Omental fat pad (tissue), 4 donors: Measurements from ENCODE around the gene FNTB. TPM values are rescaled to one million over a fixed set of nuclear protein-coding genes. Genes with fewer than 3 reads are reported as not detected.

ENCODE experiments used
- ATAC-seq: fragments of 150-250 bp; one replicate; pipeline ENCODE4 v1.9.1; 2016; ENCODE audit warnings: mild to moderate bottlenecking, moderate library complexity; ENCODE audit not compliant: low FRiP score
- DNase-seq: peaks from one replicate; pipeline ENCODE4 v3.0.0-alpha.2; 2019; ENCODE audit warnings: low spot score
- total RNA-seq, 4 donors: library from RNA; depleted of rRNA; stranded (reverse); fragments of >200 nt; gene quantifications; one replicate each; pipeline ENCODE4 v1.1.0, GENCODE V29; 2016
- TF ChIP-seq, protein P1 (sequence below), 3 donors: fragments of 450-650 bp; IDR thresholded peaks; one replicate each; pipeline ENCODE4 v1.5.1; 2016 to 2017; ENCODE audit warnings: antibody characterized with exemption in 3 of 3, mild to moderate bottlenecking in 3 of 3, moderate library complexity in 2 of 3

FNTB gene
- total RNA-seq, 4 donors from 2014 or later: 8.4 to 16.7 (median 13.7) TPM

DNA sequence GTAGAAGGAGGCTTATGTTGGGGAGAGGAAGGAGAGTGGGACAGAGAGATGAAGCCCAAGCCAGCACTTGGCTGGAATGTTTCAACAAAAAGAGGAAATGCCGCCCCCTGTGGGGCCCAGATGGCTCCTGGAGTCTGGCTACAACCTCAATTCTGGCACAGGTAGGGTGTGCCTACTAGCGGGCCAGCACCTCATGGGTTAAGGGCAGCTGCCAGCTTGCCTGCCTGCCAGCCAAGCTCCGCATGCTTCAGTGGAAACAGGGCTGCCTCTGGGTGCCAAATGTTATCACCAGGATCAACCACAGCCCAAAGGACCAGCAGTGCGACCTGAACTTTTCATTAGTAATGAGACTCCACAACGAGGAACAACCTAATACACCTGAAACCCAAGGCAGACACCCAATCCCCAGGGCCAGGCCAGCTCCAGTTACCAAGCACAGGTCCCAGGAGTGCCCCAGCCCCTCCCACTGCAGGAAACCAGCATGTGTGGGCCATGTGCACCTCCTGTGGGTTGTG lies 25.9 kb upstream of the FNTB start:
- DNase-seq: no peak
- no peak for ATAC-seq
- TF ChIP-seq, protein P1, sequence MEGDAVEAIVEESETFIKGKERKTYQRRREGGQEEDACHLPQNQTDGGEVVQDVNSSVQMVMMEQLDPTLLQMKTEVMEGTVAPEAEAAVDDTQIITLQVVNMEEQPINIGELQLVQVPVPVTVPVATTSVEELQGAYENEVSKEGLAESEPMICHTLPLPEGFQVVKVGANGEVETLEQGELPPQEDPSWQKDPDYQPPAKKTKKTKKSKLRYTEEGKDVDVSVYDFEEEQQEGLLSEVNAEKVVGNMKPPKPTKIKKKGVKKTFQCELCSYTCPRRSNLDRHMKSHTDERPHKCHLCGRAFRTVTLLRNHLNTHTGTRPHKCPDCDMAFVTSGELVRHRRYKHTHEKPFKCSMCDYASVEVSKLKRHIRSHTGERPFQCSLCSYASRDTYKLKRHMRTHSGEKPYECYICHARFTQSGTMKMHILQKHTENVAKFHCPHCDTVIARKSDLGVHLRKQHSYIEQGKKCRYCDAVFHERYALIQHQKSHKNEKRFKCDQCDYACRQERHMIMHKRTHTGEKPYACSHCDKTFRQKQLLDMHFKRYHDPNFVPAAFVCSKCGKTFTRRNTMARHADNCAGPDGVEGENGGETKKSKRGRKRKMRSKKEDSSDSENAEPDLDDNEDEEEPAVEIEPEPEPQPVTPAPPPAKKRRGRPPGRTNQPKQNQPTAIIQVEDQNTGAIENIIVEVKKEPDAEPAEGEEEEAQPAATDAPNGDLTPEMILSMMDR (IDR thresholded peaks at IDR 0.05): no peak

DNA sequence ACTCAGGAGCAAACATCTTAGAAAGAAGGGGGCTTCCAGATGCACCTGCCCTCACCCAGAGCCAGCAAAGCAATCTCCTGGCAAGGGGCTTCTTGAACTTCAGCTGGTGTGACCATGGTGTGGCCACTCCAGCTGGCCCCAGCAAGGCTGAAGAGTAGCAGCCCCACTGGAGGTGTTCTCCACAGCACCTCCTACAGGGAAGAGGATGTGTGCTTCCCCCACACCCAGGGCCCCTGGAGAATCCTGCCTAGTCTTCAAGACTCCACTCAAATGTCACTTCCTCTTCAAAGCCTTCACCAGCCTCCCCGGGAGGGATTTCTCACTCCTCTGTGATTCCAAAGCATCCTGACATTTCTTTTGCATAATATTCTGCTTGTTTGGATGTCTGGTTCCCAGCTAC lies 23.1 kb upstream of the FNTB start:
- TF ChIP-seq, protein P1 (IDR thresholded peaks at IDR 0.05): no peak
- DNase-seq (no peak), ATAC-seq (no peak)

DNA sequence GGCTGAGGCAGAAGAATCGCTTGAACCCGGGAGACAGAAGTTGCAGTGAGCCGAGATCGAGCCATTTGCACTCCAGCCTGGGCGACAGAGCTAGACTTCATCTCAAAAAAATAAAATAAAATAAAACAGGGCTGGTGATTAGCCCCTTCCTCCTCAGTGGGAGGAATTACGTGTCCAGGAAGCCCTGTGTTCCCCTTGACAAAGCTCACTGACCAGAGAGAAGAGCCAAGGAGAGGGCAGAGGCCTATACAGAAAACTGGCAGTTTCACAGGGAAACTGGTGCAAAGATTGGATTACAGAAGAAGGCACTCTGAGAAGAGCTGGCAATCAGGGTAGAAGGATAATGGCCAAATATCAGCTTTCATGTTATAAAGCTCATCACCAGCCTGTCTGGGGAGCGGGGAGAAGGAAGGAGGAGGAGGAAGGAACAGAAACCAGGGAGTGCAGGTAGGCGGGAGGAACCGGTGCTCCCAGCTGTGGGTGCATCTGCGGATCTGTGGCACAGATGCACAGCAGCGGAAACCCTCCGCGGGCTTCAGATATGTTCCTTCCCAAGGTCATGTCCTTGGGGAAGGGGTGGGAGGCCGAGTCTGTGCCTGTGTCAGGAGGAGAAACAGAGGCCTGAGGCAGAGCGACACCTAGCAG lies 21.2 kb upstream of the FNTB start:
- TF ChIP-seq, protein P1 (IDR thresholded peaks at IDR 0.05): no peak
- ATAC-seq (no peak), DNase-seq (no peak)

DNA sequence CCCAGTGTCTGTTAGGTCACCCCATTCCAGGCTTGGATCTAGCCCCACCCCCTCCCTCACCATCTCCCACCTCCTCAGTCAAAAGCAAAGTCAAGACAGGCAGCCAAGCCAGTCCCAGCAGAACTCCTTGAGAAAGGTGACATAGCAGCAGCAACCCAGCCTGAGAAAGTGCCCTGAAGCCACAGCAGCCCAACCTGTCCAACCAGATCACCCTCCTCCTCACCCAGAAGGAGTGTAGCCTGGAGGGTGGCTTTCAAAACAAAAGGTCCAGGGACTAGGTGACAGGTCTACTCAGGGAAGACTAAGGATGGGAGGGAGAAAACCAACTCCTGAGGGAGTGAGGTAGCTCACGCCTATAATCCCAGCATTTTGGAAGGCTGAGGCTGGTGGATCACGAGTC lies 19.7 kb upstream of the FNTB start:
- ATAC-seq (no peak), DNase-seq (no peak)
- TF ChIP-seq, protein P1 (IDR thresholded peaks at IDR 0.05): no peak

DNA sequence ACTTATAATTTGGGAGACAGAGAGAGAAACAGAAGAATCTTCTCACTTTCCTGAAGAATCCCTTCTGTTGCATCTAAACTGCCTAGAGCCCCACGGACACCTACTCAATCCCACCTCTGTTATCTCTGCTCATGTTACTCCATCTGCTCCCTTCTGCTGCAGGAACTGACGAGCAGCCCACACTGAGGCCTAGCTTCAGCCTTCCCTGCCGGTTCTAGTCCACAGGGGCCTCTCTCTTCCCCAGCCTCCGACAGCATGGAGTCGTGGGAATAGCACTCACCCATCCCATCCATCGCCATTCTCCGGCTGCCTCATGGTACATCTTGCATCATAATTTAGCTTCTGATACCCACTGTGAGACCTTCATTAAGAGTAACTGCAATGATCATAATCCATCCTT lies 18.5 kb upstream of the FNTB start:
- no peak for ATAC-seq
- no peak for DNase-seq
- TF ChIP-seq, protein P1 (IDR thresholded peaks at IDR 0.05): no peak

DNA sequence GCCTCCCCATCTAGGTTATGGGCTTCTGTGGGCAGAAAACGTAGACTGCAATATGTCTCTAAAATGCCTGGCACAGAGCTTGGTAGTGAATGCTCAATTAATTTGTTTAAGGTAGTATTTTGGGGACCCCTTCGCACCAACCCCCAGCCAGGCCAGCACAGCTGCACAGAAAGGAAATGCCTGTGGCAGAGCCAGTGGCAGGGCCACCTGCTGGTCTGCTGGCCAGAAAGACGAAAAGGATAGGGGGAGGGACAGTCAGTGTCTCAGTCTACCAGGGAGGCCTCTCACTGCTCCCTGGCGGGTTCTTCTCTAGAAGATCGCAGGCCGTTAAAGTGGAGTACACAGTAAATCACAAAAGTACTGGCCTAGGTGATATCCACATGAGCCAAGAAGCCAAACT lies 18.0 kb upstream of the FNTB start:
- DNase-seq (no peak), ATAC-seq (no peak)
- TF ChIP-seq, protein P1 (IDR thresholded peaks at IDR 0.05): no peak

DNA sequence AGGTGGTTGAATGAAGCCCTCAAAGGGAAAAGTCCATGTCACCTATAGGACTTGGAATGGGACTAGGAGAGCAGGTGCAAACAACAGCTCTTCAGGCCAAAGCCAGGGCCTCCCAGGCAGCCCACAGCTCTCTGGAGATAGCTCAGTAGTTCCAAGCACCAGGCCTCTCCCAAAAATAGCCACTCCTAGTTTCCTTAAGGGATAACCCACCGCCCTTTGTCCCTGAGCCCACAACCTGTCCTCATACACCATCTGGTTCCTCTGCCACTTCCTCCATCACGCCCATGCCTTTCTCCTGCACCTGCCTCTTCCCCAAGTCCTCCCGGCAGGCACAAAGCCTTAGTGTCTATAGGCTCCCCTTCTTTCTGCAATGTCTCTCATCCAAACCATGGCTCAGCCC lies 16.7 kb upstream of the FNTB start:
- TF ChIP-seq, protein P1 (IDR thresholded peaks at IDR 0.05): no peak
- ATAC-seq (no peak), DNase-seq (no peak)
